Embryonic facial prominence (tissue), 1 donor: ENCODE data around the gene FBH1.
"Not testable (repeated sequence)": the region's sequence is repeated elsewhere in the genome, so short reads cannot be mapped to it uniquely, and the experiment has no call there.

Experiments used
- DNase-seq: peaks from one replicate; pipeline ENCODE4 v3.0.0-alpha.2; 2016; ENCODE audit errors: extremely low spot score

The FBH1 gene

DNA sequence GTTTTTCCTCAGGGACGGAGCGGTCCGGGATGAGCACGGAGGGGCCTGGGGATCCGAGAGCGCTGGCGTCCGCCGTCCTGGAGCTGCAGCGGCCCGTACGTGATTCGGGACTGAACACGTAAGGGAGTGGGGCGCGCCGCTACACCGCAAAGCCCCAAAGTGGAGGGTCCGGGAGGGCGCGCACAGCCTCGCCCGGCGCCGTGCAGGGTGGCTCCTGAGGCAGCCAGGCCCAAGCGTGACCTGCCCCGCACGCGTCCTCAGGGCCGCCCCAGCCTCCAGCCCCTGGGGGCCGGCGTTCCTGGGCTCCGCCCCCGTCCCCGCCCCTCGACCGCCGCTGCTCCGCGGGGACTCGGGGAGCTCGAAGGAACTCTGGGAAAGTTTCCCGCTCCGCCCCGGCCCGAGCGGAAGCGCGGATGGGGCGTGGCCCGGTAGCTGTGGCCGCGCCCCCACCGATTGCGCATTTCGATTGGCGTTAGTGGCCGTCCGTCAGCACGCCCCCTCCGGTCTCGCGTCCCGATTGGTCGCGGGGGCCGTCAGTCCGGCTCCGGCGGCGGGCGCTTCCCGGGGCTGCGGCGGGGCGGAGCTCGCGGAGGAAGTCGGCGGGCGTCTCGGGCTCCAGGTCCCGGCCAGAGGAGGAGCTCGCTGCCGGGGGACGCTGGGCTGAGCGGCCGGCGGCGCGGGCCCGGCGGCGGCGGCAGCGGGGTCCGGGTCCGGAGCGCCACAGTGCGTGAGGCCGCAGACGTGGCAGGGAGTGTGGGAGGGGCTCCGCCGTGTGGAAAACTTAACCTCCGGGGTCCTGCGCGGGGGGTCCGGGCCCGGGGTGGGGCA, at the start of gene FBH1, which contains the start of gene ANKRD16:
FBH1 (plus strand) TSS at position 620 of the 828 bp plus-strand sequence; CDS start at position 723, 103 bp downstream.
ANKRD16 (minus strand) TSS at position 270 of the 828 bp plus-strand sequence. CDS start 539 bp downstream, outside the sequence.
- DNase-seq = peak; percentile 96

- DNase-seq = peak; percentile 31
Measured at GRCh38 chr10:5840314-5841307, 49.4 kb upstream of the FBH1 start.

DNA sequence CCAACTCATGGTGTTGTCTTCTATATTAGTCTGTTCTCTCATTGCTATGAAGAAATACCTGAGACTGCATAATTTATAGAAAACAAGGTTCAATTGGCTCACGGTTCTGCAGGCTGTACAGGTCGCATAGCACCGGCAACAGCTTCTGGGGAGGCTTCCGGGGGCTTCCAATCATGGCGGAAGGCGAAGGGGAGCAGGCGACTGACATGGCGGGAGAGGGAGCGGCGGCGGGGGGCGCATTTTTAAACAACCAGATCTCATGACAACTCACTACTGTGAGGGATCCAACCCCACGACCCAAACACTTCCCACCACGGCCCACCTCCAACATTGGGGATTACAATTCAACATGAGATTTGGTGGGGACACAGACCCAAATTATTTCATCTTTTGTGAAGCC, 48.1 kb upstream of the FBH1 start:
- no peak for DNase-seq

DNA sequence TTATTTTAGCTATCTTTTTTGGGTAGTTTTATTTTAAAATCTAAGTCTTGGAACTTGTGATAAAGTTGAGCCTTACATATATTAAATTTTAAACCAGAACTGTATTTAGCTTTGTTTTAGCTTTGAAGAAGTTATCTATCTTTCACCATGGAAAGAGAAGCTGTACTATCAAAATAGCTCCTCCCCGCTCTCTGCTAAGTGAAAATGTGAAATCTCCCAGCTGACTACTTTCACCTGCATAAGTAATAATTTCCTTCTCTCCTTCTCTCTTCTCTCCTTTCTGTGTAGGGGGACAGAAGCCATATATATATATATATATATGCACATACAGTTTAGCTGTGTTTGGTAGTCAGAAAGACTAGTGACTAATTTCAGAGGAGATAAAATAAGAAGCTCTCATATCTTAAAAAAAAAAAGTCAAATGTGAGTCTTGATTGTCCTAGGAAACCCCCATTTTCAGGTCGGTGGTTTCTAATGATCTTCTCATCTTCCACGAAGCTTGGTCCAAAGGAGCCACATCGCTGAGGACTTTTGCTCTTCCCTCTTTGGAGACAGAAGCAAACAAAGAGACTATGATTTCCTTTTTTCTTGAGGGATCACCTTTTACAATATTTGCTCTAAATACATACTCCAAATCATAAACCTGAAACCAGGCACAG, 46.2 kb upstream of the FBH1 start:
- no peak for DNase-seq

DNA sequence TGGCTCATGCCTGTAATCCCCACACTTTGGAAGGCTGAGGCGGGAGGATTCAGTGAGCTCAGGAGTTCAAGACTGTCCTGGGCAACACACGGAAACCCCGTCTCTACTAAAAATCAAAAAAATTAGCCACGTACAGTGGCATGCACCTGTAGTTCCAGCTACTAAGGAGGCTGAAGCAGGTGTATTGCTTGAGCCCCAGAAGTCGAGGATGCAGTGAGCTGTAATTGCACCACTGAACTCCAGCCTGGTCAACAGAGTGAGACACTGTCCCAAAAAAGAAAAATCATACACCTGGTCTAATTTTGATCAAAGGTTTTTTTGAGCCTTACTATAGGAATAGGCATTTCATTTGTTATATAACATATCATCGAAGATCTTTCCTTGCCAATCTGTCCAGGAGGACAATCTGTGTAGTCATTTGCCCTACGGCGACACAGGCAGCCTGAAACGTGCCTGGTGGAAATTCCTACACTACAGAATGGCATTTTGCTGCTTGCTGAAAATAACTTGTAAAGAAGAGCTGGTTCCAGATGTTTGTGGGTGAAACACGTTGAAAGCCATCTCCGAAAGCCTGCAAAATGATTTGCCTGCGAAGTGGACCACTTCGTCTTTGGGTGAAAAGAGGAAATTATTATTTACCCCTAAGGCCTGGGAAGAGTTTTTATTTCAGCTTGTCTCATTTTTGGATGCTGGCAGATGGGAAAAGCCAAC, 45.5 kb upstream of the FBH1 start:
- no peak for DNase-seq

GRCh38 chr10:5846667-5847066, 43.4 kb upstream of the FBH1 start:
- not testable (repeated sequence) for DNase-seq

- DNase-seq = no peak
Measured at GRCh38 chr10:5854131-5854475, 35.9 kb upstream of the FBH1 start.

DNA sequence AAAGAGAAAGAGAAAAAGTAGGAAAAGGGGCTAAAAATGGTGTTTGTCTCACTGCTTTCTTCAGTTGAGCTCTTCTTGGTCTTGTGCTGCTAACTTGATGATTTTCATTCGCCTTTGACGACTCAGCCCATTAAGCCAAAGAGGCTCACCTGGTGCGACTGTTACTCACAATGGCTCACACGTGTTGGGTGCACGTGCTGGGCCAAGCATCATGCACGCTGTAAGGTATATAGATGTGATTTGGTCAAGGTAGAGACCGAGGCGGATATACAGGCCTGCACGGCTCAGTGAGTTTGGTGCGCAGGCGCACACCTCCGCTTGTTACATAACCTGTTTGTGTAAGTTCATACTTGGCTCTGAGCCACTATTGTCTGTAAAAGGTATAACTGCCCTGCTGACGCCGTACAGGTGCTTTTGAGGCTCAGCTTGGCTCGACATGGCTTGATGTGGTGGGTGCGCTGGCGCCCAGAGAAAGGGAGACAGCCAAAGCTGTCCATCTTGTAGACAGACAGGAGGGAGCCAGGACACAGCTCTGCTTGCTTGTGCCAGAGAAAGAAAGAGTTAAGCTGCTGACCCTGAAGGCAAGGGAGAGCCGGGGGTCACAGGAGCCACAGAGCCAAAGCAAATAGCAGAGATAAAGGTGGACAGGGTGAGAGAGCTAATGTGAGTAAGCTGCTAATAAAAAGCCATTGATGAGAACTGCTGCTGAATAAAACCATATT, 33.9 kb upstream of the FBH1 start:
- no peak for DNase-seq

DNA sequence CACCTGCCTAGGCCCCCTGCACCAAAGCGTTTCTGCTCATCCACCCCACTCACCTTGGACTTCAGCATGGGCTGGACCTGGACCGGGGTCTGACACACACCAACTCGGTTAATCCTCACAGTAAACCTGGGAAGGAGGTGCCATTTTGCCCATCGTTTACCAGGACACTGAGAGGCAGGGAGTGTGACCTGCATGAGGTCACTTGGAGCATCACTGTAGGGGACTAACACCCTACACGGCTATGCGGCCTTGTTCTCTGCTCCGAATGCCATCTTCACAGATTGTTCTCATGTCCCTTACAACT, 33.4 kb upstream of the FBH1 start:
- DNase-seq = no peak

GRCh38 chr10:5858811-5859210, 31.2 kb upstream of the FBH1 start:
- no peak for DNase-seq

GRCh38 chr10:5860066-5860465, 30.0 kb upstream of the FBH1 start:
- no peak for DNase-seq

- no peak for DNase-seq
Measured at GRCh38 chr10:5862360-5862961, 27.6 kb upstream of the FBH1 start.

- not testable (repeated sequence) for DNase-seq
Measured at GRCh38 chr10:5862981-5863685, 26.9 kb upstream of the FBH1 start.

GRCh38 chr10:5866451-5867081, 23.5 kb upstream of the FBH1 start:
- DNase-seq = not testable (repeated sequence)

DNA sequence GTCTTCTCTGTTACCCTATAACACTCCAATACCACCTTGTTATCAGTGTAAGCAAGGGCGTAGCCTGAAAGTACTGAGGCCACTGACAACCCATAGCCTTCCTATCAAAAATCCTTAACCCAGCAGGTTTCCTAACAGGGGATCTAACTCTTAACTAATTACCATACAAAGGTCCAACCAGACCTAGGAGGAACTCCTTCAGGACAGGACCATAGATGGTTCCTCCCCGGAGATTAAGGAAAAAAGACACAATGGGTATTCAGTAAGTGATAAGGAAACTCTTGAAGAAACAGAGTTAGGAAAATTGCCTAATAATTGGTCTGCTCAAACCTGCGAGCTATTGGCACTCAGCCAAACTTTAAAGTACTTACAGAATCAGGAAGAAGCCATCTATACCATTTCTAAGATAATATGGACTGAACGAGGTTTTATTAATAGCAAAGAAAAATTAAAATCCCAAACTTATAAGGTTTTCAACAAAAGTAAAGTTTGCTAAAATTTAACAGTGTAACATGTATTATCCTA, 22.9 kb upstream of the FBH1 start:
- DNase-seq = not testable (repeated sequence)

GRCh38 chr10:5868383-5868782, 21.7 kb upstream of the FBH1 start:
- not testable (repeated sequence) for DNase-seq

- DNase-seq = no peak
Measured at GRCh38 chr10:5869156-5869555, 20.9 kb upstream of the FBH1 start.

- no peak for DNase-seq
Measured at GRCh38 chr10:5871596-5871995, 18.4 kb upstream of the FBH1 start.

DNA sequence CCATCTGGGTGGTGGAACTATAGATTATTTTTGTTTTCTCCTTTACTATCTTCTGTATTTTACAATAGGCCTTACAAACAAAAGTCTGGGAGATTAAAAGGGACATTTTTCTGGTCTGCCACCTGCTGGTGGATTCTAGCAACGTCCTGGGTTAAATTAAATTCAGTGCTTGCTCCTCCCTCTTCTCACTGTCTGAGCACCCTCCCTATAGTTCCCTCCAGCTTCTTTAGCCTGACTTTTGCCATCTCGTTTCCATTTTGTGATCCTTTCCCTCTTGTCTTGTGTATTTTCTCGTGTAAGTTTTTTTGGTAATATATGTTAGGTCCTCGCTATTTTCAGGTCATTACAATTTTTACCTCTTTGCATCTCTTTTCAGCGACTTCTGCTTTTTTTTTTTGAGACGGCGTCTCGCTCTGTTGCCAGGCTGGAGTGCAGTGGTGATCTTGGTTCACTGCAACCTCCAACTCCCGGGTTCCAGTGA, 16.5 kb upstream of the FBH1 start:
- DNase-seq = peak; percentile 50
